DOHH2 (cell line): ENCODE data around the gene ITPR1.

Source experiments
- EZH2phosphoT487 ChIP-seq: fragments of 200-600 bp; sonication (generic); IDR thresholded peaks from 2 replicates; pipeline ENCODE4 v1.6.1; 2017; ENCODE audit warnings: borderline replicate concordance, mild to moderate bottlenecking, antibody characterized with exemption, low read length, moderate library complexity, mixed read lengths
- TF ChIP-seq, protein P1 (sequence below): fragments of 200-600 bp; sonication (generic); IDR thresholded peaks from one replicate; pipeline ENCODE4 v1.5.1; 2014; ENCODE audit warnings: antibody characterized with exemption, mild to moderate bottlenecking, low read depth, low read length; ENCODE audit not compliant: poor library complexity, severe bottlenecking

DNA sequence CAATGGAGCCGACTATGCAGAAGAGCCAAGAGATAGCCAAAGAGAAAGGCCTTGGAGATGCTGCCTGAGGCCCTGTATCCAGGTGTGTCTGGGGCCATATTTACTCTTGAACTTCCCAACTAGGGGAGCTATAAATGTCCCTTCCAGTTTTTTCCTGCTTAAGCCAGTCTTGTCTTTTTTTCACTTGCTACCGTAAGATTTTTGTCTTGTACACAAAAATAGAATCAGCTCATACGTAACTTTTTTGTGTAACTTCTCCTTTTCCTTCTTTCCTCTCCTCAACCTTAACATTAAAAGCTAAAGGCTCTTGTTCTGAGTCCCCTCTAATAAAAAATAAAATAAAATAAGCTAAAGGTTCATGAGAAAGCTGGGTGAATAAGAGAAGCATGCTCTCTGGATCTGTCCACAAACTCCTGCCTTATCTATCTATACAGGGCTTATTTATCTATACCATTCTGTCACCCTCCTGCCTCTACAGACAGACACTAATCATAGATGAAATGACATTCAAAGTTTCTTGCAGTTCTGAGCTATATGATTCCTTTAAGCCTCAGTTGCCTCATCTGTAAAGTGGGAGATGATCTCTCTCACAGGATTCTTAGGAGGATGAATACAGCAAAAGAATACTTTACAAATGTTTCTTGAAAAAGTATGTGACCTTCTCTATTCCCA, 30.6 kb upstream of the ITPR1 start:
- TF ChIP-seq, protein P1, sequence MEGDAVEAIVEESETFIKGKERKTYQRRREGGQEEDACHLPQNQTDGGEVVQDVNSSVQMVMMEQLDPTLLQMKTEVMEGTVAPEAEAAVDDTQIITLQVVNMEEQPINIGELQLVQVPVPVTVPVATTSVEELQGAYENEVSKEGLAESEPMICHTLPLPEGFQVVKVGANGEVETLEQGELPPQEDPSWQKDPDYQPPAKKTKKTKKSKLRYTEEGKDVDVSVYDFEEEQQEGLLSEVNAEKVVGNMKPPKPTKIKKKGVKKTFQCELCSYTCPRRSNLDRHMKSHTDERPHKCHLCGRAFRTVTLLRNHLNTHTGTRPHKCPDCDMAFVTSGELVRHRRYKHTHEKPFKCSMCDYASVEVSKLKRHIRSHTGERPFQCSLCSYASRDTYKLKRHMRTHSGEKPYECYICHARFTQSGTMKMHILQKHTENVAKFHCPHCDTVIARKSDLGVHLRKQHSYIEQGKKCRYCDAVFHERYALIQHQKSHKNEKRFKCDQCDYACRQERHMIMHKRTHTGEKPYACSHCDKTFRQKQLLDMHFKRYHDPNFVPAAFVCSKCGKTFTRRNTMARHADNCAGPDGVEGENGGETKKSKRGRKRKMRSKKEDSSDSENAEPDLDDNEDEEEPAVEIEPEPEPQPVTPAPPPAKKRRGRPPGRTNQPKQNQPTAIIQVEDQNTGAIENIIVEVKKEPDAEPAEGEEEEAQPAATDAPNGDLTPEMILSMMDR = no peak
- no peak for TF ChIP-seq EZH2phosphoT487
